Subcutaneous adipose tissue (tissue), 4 donors: Measurements from ENCODE around the gene VSTM2B. TPM values are rescaled to one million over a fixed set of nuclear protein-coding genes. Genes with fewer than 3 reads are reported as not detected.

ENCODE experiments used
- total RNA-seq, 4 donors: library from RNA; depleted of rRNA; stranded (reverse); fragments of >200 nt; gene quantifications; one replicate each; pipeline ENCODE4 v1.1.0, GENCODE V29; 2016
- TF ChIP-seq, protein P1 (sequence below): fragments of 450-650 bp; IDR thresholded peaks from one replicate; pipeline ENCODE4 v1.5.1; 2016; ENCODE audit warnings: low read depth, mild to moderate bottlenecking, control low read depth, antibody characterized with exemption, moderate library complexity

Gene VSTM2B
- total RNA-seq, 4 donors from 2014 or later: not detected

GRCh38 chr19:29497686-29498436, 27.9 kb upstream of the VSTM2B start:
- TF ChIP-seq, protein P1, sequence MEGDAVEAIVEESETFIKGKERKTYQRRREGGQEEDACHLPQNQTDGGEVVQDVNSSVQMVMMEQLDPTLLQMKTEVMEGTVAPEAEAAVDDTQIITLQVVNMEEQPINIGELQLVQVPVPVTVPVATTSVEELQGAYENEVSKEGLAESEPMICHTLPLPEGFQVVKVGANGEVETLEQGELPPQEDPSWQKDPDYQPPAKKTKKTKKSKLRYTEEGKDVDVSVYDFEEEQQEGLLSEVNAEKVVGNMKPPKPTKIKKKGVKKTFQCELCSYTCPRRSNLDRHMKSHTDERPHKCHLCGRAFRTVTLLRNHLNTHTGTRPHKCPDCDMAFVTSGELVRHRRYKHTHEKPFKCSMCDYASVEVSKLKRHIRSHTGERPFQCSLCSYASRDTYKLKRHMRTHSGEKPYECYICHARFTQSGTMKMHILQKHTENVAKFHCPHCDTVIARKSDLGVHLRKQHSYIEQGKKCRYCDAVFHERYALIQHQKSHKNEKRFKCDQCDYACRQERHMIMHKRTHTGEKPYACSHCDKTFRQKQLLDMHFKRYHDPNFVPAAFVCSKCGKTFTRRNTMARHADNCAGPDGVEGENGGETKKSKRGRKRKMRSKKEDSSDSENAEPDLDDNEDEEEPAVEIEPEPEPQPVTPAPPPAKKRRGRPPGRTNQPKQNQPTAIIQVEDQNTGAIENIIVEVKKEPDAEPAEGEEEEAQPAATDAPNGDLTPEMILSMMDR: no peak

- TF ChIP-seq, protein P1: no peak
Measured at GRCh38 chr19:29499261-29499920, 26.4 kb upstream of the VSTM2B start.

GRCh38 chr19:29499921-29500590, 25.7 kb upstream of the VSTM2B start:
- TF ChIP-seq, protein P1: no peak

DNA sequence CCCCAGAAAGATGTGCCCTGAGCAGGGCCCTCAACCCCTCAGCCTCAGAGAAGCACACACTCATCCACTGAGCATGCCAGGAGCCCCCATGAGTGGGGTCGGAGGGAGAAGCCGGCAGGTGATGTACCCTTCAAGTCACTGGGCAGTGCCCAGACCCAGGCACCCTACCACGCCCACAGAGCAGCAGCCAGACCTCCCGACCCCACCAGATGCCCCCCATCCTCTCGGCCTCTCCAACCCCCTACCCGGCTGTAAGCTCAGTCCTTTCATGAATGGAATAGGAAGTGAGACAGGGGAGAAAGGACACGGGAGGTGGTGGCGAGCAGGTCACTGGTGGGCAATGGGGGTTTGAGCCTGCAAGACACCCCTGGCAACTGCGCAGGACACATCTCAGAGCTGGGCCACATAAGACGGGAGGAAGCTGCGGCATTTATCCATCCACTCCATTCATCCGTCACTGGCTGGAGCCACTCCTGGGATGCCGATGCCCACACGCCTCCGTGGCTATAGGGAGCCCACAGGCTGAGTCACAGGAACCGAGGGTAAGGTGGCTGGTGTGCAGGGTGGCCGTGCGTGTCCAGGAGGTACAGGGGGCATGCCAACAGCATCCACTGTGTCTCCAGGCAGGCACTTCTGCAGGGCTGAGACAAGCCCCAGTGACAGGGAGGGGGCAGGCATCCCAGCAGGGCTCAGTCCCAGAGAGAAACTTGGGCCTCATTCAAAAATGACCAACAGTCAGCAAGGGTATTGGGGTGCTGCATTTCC, 23.8 kb upstream of the VSTM2B start:
- TF ChIP-seq, protein P1: no peak

- TF ChIP-seq, protein P1: no peak
Measured at GRCh38 chr19:29502581-29502850, 23.3 kb upstream of the VSTM2B start.

DNA sequence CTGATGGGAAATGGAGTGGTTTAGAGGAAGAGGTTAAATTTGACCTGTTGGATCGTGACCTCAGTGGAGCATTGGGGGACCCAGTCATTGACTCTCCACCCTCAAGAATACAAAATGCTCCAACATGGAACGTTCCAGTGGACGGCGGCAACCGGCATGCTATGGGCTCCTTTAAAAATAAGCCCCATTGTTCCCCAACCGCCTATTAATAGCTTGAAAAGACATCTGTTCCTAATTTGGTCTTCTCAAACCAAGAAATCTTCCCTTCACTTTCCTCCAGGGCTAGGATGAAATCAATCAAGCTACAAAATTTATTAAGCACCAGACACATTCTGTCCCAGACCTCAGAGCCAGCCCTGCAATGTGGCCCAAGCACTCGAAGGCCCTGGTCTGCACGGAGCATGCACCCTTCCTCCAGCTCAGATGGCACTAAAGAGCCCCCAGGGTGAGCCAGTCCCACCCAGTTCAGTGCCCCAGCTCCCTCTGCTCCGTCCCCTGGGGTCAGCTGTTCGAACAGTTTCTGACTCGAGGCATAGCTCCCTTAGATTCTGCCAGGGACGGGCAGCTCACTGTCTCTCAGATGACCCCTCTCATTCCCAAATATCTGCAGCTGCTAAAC, 22.5 kb upstream of the VSTM2B start:
- TF ChIP-seq, protein P1: no peak
